Upper lobe of right lung (tissue), 1 donor: Measurements from ENCODE around the gene DCST2. TPM values are rescaled to one million over a fixed set of nuclear protein-coding genes. Genes with fewer than 3 reads are reported as not detected.

Experiments used
- ATAC-seq: fragments of 200-7000 bp; cut with Tn5 transposase; one replicate; pipeline ENCODE4 v1.9.1; 2020; ENCODE audit warnings: mild to moderate bottlenecking, moderate library complexity
- DNase-seq: peaks from one replicate; pipeline ENCODE4 v3.0.0-alpha.2; 2020
- H3K27ac ChIP-seq: fragments of 200-600 bp; one replicate; pipeline ENCODE4 v1.8.0; 2022
- H3K27me3 ChIP-seq: fragments of 200-600 bp; one replicate; pipeline ENCODE4 v1.8.0; 2022; ENCODE audit warnings: mild to moderate bottlenecking
- H3K36me3 ChIP-seq: fragments of 200-600 bp; one replicate; pipeline ENCODE4 v1.8.0; 2022
- H3K4me1 ChIP-seq: fragments of 200-600 bp; one replicate; pipeline ENCODE4 v1.8.0; 2022
- H3K4me3 ChIP-seq: fragments of 200-600 bp; one replicate; pipeline ENCODE4 v1.8.0; 2022; ENCODE audit warnings: mild to moderate bottlenecking
- H3K9me3 ChIP-seq: fragments of 200-600 bp; one replicate; pipeline ENCODE4 v1.8.0; 2022
- intact Hi-C: fragments of 100-400 bp; cut with DNase I; formaldehyde crosslinking; loops from one replicate; pipeline ENCODE4 v1.11.0; 2022
- total RNA-seq: library from RNA; stranded (reverse); fragmentation: NEBNext Ultra II Directional; extraction: Animal tissue kit (Norgen Biotek cat#: 25700); gene quantifications from one replicate; pipeline ENCODE4 v1.2.1, GENCODE V29; 2021
- TF ChIP-seq, protein P1 (sequence below): fragments of 200-600 bp; IDR thresholded peaks from one replicate; pipeline ENCODE4 v1.8.0; 2022; ENCODE audit warnings: antibody characterized with exemption
- donor health status: DM: no; HTN: yes; CAD: no; lungs with severe emphysema.

Gene DCST2
- total RNA-seq, 1 donor from 2014 or later: 1.5 TPM

DNA sequence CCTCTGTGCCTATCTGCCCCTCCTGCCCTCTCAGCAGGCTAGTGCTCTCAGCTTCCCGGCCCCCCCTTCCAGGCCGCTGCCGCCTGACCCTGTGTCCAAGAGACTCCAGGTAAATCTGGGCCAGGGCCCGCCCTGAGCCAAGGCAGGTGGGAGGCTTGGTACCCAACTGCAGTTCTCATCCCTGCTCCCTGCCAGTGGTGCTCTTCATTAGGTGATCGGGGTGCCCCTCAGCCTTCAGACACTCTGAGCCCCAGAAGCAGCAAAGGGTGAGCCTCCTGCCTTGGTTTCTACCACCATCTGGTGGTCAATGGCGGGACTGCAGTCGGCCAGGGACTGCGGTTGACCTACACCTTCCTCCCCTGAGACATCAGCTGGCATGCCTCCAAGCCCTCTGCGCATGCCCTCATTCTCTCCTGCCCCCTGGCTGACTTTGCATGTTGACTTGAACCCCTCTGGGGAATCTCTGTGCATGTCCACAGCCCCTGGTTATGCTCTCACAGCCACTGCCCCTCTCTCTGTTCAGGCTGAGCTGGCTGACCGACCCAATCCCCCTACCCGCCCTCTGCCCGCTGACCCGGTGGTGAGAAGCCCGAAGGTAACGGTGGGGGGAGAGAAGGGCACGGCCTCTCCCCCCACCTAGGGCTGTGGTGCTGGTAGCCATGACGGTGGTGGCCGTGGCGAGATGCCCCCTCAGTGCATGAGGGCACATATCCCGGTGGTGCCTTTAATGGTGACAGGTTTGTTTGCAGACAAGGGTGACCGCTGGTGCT, 28.0 kb upstream of the DCST2 start:
- peaks cover 42% of the 10 kb centered on the region for H3K36me3 ChIP-seq
- DNase-seq (peak; percentile 92), ATAC-seq (peak; percentile 75)
- TF ChIP-seq, protein P1, sequence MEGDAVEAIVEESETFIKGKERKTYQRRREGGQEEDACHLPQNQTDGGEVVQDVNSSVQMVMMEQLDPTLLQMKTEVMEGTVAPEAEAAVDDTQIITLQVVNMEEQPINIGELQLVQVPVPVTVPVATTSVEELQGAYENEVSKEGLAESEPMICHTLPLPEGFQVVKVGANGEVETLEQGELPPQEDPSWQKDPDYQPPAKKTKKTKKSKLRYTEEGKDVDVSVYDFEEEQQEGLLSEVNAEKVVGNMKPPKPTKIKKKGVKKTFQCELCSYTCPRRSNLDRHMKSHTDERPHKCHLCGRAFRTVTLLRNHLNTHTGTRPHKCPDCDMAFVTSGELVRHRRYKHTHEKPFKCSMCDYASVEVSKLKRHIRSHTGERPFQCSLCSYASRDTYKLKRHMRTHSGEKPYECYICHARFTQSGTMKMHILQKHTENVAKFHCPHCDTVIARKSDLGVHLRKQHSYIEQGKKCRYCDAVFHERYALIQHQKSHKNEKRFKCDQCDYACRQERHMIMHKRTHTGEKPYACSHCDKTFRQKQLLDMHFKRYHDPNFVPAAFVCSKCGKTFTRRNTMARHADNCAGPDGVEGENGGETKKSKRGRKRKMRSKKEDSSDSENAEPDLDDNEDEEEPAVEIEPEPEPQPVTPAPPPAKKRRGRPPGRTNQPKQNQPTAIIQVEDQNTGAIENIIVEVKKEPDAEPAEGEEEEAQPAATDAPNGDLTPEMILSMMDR: peak; percentile 99
- no peak overlapping the region for H3K4me3 ChIP-seq
- H3K27ac ChIP-seq: no peak overlapping the region
- H3K4me1 ChIP-seq: peaks cover 23% of the 10 kb centered on the region
- intact Hi-C loops: no loop called here
- H3K9me3 ChIP-seq: no peaks in the 10 kb centered on the region
- H3K27me3 ChIP-seq: no peaks in the 10 kb centered on the region

DNA sequence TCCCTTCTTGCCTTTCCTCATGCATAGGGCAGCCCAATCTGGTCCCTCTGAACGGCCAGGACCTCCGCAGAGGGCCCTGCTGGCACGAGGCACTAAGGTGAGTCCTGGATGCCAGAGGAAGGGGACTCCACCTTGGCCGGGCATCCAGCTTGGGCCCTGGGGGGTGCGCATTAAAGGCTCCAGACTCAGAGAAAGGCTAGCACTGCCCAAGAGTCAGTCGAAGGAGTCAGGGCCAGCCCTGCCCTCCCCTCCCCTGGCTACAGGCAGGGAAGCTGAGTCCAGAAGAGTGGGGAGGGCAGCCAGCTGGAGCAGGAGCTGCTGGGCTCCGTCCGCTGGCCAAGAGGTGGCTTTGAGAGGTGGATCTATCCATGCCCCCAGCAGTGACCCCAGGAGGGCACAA, 27.2 kb upstream of the DCST2 start:
- Histone ChIP-seq H3K4me3 (no peak overlapping the region), H3K36me3 (peaks cover 50% of the 10 kb centered on the region), H3K9me3 (no peaks in the 10 kb centered on the region), H3K27ac (no peak overlapping the region), H3K27me3 (no peaks in the 10 kb centered on the region), H3K4me1 (peaks cover 23% of the 10 kb centered on the region)
- DNase-seq (no peak), ATAC-seq (no peak)
- intact Hi-C loops: no loop called here
- TF ChIP-seq, protein P1: no peak

DNA sequence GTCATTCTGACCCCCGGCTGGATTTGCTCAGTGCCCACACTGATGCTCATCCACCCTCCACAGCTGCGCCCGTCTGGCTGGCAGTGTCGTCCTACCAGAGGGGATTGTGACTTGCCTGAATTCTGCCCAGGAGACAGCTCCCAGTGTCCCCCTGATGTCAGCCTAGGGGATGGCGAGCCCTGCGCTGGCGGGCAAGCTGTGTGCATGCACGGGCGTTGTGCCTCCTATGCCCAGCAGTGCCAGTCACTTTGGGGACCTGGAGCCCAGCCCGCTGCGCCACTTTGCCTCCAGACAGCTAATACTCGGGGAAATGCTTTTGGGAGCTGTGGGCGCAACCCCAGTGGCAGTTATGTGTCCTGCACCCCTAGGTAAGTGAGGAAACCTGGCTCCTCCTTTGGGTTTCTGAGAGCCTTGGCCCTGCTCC, 24.2 kb upstream of the DCST2 start:
- intact Hi-C loops: no loop called here
- DNase-seq (no peak), ATAC-seq (no peak)
- TF ChIP-seq, protein P1: no peak
- no peaks in the 10 kb centered on the region for H3K9me3 ChIP-seq
- H3K4me1 ChIP-seq: peaks cover 25% of the 10 kb centered on the region
- H3K4me3 ChIP-seq: no peak overlapping the region
- H3K36me3 ChIP-seq: peaks cover 66% of the 10 kb centered on the region
- H3K27ac ChIP-seq: no peak overlapping the region
- H3K27me3 ChIP-seq: no peaks in the 10 kb centered on the region

DNA sequence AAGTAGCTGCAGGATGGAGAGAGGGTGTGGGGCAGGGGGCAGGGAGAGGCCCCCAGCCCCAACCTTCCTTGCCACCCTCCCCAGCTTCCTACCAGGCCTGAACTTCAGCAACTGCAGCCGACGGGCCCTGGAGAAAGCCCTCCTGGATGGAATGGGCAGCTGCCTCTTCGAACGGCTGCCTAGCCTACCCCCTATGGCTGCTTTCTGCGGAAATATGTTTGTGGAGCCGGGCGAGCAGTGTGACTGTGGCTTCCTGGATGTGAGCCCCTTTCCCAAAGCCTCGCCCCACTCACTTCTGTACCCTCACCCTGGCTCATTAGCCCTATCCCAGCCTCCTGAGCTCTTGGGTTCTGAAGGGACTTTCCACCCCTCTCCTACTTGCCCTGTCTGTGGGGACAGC, 23.5 kb upstream of the DCST2 start:
- H3K9me3 ChIP-seq: no peaks in the 10 kb centered on the region
- DNase-seq: no peak
- TF ChIP-seq, protein P1: no peak
- no peaks in the 10 kb centered on the region for H3K27me3 ChIP-seq
- H3K4me1 ChIP-seq: peaks cover 24% of the 10 kb centered on the region
- no peak for ATAC-seq
- peaks cover 66% of the 10 kb centered on the region for H3K36me3 ChIP-seq
- intact Hi-C loops: no loop called here
- no peak overlapping the region for H3K4me3 ChIP-seq
- no peak overlapping the region for H3K27ac ChIP-seq

DNA sequence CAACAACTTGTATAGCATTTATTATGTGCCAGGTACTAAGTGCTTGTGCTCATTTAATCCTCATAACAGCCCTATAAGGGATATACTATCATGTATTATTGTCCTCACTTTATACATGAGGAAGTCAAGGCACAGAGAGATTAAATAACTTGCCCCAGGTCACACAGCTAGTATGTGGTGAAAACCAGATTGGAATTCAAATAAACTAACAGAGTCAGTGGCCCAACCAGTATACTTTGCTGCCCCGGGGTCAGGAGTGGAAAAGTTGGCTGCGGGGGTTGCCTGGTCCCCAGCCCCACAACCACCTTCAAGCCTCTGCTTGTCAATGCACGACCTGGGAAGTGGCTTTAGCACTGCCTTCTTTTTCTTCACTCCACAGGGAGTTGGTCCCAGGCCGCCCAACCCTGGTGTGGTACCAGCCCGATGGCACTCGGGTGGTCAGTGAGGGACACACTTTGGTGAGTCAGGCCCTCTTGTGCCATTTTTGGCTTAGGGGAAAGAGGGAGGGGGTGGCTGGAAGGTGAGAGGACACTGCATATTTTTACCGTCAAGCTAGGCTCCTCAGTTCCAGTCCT, 20.0 kb upstream of the DCST2 start:
- TF ChIP-seq, protein P1: no peak
- no peaks in the 10 kb centered on the region for H3K27me3 ChIP-seq
- ATAC-seq (no peak), DNase-seq (no peak)
- no peaks in the 10 kb centered on the region for H3K9me3 ChIP-seq
- no peak overlapping the region for H3K27ac ChIP-seq
- intact Hi-C loops: no loop called here
- peaks cover 25% of the 10 kb centered on the region for H3K4me1 ChIP-seq
- H3K4me3 ChIP-seq: peak overlapping the region; percentile 86
- peaks cover 44% of the 10 kb centered on the region for H3K36me3 ChIP-seq
